ENCODE measurements around the gene USP34. TPM values are rescaled to one million over a fixed set of nuclear protein-coding genes. Genes with fewer than 3 reads are reported as not detected.

The USP34 gene
- total and polyA plus RNA-seq, 2 of the 8 experiments (the other 6 are each of a cell fraction or from before 2014, with no cell fraction given), result 56.7 to 91.7 TPM

- no peak overlapping the region for H4K5ac ChIP-seq (ENCODE audit: insufficient read length, low read depth, low read length)
- FAIRE-seq (no peak), DNase-seq (ENCODE audit: low read depth in 1 of 2, low spot score in 2 of 2) (no peak)
- no peaks in the 10 kb centered on the region for H3K27me3 ChIP-seq (replicated peaks in 1 of 4; ENCODE audit: control insufficient read depth in 3 of 4, extremely low read depth in 1 of 4, insufficient read depth in 3 of 4, low read length in 3 of 4)
- H3K4ac ChIP-seq (replicated peaks; ENCODE audit: insufficient read length, low read depth, low read length), result no peak overlapping the region
- H3K23ac ChIP-seq (ENCODE audit: insufficient read length), result no peak overlapping the region
- CTCF ChIA-PET (ENCODE audit: partially characterized antibody), result interaction anchor here (0.9 to 1.1 kb wide), 2 partner anchors 9 to 163 kb away, joined by 3 read pairs; no protein-coding TSS in a partner anchor
- no peaks in the 10 kb centered on the region for H3K9me3 ChIP-seq (ENCODE audit: insufficient read depth in 2 of 2, low read depth in 1 of 2, low read length in 1 of 2)
- POLR2A ChIA-PET (ENCODE audit: partially characterized antibody), result no interaction called here
- H3K9ac ChIP-seq (replicated peaks in 1 of 4; ENCODE audit: extremely low read depth in 1 of 4, low read depth in 3 of 4, low read length in 3 of 4), result no peak overlapping the region
- WGBS, 2 experiments (ENCODE audit: extremely low coverage in 1 of 2, insufficient coverage in 1 of 2, insufficient read length in 1 of 2, insufficient replicate concordance in 2 of 2, low coverage in 1 of 2, low lambda C conversion rate in 2 of 2, missing lambda C conversion rate in 1 of 2), result 93% methylated on average over 2 of the region's 2 CpGs; no CpG with 5 or more reads in 1 of the 2 experiments
- H2AFZ ChIP-seq (ENCODE audit: low read length), result no peak overlapping the region
- H3K79me1 ChIP-seq (ENCODE audit: low read depth, low read length), result no peaks in the 10 kb centered on the region
- no peak overlapping the region for H2BK20ac ChIP-seq (ENCODE audit: low read length)
- no peak overlapping the region for H2BK12ac ChIP-seq (ENCODE audit: low read depth, low read length)
- no peak overlapping the region for H2BK120ac ChIP-seq (replicated peaks; ENCODE audit: low read depth, low read length)
- H3K18ac ChIP-seq (ENCODE audit: extremely low read depth, low read length), result no peak overlapping the region
- no peak overlapping the region for H3K4me3 ChIP-seq (ENCODE audit: extremely low read depth in 1 of 4, insufficient read depth in 2 of 4, low read depth in 3 of 4, low read length in 4 of 4)
- H4K91ac ChIP-seq (replicated peaks; ENCODE audit: insufficient read length, low read length), result no peak overlapping the region
- no peak overlapping the region for H3K27ac ChIP-seq (ENCODE audit: low read depth, low read length)
- no peaks in the 10 kb centered on the region for H3K23me2 ChIP-seq (ENCODE audit: low read depth, low read length)
- no peak overlapping the region for H3K4me2 ChIP-seq (ENCODE audit: insufficient read depth in 1 of 2, low read depth in 2 of 2, low read length in 2 of 2)
- H4K8ac ChIP-seq (ENCODE audit: extremely low read depth, insufficient read depth, low read length), result no peak overlapping the region
- H3K79me2 ChIP-seq (ENCODE audit: control insufficient read depth in 1 of 2, insufficient read depth in 2 of 2, low read length in 2 of 2), result no peaks in the 10 kb centered on the region
- H3K56ac ChIP-seq (replicated peaks; ENCODE audit: insufficient read length, low read depth, low read length), result no peak overlapping the region
- no peaks in the 10 kb centered on the region for H3K4me1 ChIP-seq (replicated peaks in 1 of 4; ENCODE audit: control insufficient read depth in 3 of 4, insufficient read depth in 4 of 4, low read length in 3 of 4)
- H2BK5ac ChIP-seq (ENCODE audit: low read depth, low read length), result no peak overlapping the region
- peaks cover 4 to 27% (median 6%) of the 10 kb centered on the region in 4 experiments; a peak in 5 of 8 replicates for H3K36me3 ChIP-seq (ENCODE audit: control insufficient read depth in 2 of 4, insufficient read depth in 4 of 4, low read length in 3 of 4)
- H4K20me1 ChIP-seq (replicated peaks in 1 of 2; ENCODE audit: control insufficient read depth in 1 of 2, insufficient read depth in 2 of 2, low read length in 2 of 2), result no peaks in the 10 kb centered on the region
- H3K14ac ChIP-seq (ENCODE audit: insufficient read length), result no peak overlapping the region
- no peak overlapping the region for H2BK15ac ChIP-seq (ENCODE audit: low read length)
- H2AK5ac ChIP-seq (ENCODE audit: low read depth, low read length), result no peak overlapping the region
- TF ChIP-seq MAX (IDR thresholded peaks at IDR 0.05), result no peak
- TF ChIP-seq SP2 (IDR thresholded peaks at IDR 0.05; ENCODE audit: low read length), result no peak
- no peak for TF ChIP-seq SIN3A (conservative IDR thresholded peaks at IDR 0.05 in 1 of 2, IDR thresholded peaks at IDR 0.05 in 1 of 2; ENCODE audit: low read depth in 1 of 2, low read length in 2 of 2)
- TF ChIP-seq KDM5A (IDR thresholded peaks at IDR 0.05; ENCODE audit: low read length), result no peak
- TF ChIP-seq PHF8 (conservative IDR thresholded peaks at IDR 0.05; ENCODE audit: low read depth, low read length), result no peak
- TF ChIP-seq SUZ12 (IDR thresholded peaks at IDR 0.05; ENCODE audit: low read length), result no peak
- TF ChIP-seq JUND (IDR thresholded peaks at IDR 0.05; ENCODE audit: low read length), result no peak
- TF ChIP-seq NRF1 (IDR thresholded peaks at IDR 0.05; ENCODE audit: low read depth, low read length), result no peak
- TF ChIP-seq SP4 (IDR thresholded peaks at IDR 0.05; ENCODE audit: low read length), result no peak
- TF ChIP-seq ZNF274 (IDR thresholded peaks at IDR 0.05; ENCODE audit: borderline replicate concordance, extremely low read depth, low read length), result no peak
- TF ChIP-seq USF2 (IDR thresholded peaks at IDR 0.05; ENCODE audit: low read length), result no peak
- no peak for TF ChIP-seq CHD1 (IDR thresholded peaks at IDR 0.05; ENCODE audit: low read depth, low read length)
- no peak for TF ChIP-seq ASH2L (IDR thresholded peaks at IDR 0.05; ENCODE audit: low read length)
- TF ChIP-seq BRCA1 (IDR thresholded peaks at IDR 0.05; ENCODE audit: low read depth, low read length), result no peak
These were observed 207.1 kb downstream of the USP34 start for GRCh38 chr2:61263830-61264229.

All from H1 (cell line).